GM21825 (cell line): ENCODE data around the gene C20orf204.

Experiments
- ATAC-seq: cut with Tn5 transposase; IDR thresholded peaks from one replicate; pipeline ENCODE4 v1.9.1; 2021; ENCODE audit warnings: mild to moderate bottlenecking, moderate library complexity; ENCODE audit not compliant: unreplicated experiment

Gene C20orf204

GRCh38 chr20:64025826-64026412 is 10.1 kb upstream of the C20orf204 start:
- no peak for ATAC-seq

- no peak for ATAC-seq
These were observed 7.8 kb upstream of the C20orf204 start for GRCh38 chr20:64027981-64028685.

DNA sequence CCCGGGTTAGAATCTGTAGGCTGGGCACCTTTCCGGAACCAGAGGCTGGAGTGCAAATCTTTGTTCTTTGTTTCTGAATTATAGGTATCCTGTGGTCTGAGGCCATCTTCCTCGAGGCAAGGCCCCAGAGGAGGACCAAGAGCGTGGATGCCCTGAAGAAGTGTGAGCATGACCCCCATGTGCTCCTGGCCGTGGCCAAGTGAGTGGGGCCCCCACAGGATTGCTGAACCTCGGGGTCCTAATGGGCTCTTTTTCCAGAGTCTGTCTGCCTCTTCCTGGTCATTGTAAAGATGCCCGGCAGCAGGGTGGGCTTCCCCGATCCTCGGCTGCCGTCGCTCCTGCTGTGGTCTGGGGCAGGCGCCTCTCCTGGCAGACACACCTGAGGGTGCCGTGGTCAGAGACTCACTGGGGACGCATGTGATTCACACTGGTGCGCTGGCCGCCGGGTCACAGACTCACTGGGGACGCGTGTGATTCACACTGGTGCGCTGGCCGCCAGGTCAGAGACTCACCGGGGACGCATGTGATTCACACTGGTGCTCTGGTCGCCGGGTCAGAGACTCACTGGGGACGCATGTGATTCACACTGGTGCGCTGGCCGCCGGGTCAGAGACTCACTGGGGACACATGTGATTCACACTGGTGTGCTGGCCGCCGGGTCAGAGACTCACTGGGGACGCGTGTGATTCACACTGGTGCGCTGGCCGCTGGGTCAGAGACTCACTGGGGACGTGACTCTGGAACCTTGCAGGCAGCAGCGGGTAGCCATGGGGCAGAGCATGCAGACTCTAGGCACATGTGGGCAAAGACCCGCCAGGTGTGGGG is 6.5 kb upstream of the C20orf204 start:
- no peak for ATAC-seq

GRCh38 chr20:64030371-64031134 is 5.4 kb upstream of the C20orf204 start:
- ATAC-seq: no peak

- no peak for ATAC-seq
These were observed 4.1 kb upstream of the C20orf204 start for GRCh38 chr20:64031822-64032314.

DNA sequence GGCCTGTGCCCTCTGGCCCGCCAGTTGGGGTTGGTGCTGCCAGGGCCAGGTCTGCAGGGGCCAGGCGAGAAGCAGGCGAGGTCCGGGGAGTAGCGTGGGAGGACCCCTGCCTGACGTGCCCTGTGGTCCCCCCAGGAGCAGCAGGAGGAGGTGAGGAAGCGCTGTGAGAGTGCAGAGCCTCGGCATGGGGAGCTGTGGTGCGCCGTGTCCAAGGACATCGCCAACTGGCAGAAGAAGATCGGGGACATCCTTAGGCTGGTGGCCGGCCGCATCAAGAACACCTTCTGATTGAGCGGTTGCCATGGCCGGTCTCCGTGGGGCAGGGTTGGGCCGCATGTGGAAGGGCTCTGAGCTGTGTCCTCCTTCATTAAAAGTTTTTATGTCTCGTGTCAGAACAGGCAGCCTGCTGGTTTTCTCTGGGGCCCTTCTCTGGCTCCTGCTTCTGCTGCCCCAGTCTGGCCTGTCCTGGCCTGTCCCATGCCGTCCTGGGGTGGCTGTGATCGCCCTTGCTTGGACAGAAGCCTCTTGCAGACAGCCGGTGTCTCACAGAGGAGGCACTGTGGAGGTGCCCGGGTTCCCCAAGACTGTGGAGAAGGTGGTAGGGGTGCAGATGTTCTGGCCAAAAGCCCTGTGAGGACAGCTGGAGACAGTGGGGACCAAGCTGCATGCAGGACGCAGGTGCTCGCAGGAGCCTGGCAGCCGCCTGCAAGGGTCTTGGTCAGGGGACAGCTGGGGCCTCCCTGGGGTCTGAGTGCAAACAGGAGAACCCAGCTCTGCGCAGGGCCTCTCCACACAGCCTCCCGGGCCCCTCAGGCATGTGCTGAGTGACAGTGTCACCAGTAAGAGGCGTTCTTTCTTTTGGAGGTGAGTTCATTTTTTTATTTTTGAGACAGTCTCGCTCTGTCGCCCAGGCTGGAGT is 3.0 kb upstream of the C20orf204 start:
- ATAC-seq: no peak

DNA sequence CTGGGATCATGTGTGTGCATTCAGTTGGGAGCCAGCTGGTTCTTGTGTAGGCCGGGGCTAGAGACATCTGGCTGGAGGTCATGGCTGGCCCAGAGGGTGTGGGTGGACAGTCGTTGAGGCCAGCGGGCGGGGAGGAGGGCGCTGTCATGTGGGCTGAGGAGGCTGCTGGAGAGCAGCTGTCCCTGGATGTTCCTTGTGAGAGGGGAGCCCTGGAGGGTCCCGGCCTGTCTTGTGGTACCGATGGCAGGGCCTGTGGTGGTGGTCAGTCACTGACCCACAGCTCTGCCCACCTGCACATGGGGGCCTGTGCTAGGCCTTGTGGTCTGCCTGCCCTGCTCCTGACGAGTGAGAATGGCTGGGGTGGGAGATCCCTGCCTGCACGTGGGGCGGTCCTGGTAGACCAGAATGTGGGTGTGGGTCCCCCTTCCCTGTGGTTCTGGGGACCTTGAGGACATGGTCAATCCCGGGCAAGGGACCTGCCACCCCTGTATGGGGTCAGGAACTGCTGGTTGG is 1.9 kb upstream of the C20orf204 start:
- no peak for ATAC-seq

DNA sequence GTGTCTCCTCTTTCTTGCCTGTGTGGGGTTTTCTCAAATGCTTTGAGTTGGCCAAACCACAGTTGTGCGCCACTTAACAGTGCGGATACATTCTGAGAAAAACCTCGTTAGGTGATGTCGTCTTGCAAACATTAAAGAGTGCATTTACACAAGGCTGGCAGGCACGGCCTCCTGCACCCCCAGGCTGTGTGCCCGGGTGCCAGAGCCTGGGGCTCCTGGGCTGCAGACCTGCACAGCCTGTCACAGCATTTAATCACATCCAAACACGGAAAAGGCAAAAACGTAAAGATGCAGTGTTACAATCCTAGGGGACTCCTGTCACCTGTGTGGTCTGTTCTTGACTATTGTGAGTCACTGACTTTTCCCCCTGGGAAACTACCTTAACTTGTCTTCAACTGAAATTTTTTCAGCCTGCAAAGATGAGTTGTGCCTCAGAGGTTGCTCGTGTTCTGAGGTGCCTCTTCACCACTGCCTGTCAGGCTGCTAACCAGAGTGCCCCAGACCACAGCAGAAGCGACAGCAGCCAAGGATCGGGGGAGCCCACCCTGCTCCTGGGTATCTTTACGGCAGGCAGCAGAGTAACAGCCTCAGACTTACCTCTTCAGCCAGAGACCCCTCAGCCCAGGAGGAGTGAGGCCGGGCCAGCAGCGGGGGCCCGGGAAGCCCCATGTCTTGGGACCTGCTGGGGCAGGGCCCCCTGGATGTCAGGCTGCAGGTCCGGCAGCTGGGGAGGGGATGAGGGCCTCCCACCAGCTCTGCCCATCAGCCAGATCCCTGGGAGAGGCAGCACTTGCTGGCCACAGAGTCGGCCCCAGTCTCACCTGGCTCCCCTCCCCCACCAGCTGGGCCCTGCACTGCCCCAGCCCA is 683 bp upstream of the C20orf204 start:
- ATAC-seq: no peak

- no peak for ATAC-seq
These were observed 590 bp downstream of the C20orf204 start for GRCh38 chr20:64036346-64037198.

GRCh38 chr20:64037199-64037497 is 1.2 kb downstream of the C20orf204 start:
- ATAC-seq: no peak

GRCh38 chr20:64037498-64038213 is 1.7 kb downstream of the C20orf204 start:
- ATAC-seq: no peak

GRCh38 chr20:64038224-64038564 is 2.2 kb downstream of the C20orf204 start:
- peak; percentile 18 for ATAC-seq

DNA sequence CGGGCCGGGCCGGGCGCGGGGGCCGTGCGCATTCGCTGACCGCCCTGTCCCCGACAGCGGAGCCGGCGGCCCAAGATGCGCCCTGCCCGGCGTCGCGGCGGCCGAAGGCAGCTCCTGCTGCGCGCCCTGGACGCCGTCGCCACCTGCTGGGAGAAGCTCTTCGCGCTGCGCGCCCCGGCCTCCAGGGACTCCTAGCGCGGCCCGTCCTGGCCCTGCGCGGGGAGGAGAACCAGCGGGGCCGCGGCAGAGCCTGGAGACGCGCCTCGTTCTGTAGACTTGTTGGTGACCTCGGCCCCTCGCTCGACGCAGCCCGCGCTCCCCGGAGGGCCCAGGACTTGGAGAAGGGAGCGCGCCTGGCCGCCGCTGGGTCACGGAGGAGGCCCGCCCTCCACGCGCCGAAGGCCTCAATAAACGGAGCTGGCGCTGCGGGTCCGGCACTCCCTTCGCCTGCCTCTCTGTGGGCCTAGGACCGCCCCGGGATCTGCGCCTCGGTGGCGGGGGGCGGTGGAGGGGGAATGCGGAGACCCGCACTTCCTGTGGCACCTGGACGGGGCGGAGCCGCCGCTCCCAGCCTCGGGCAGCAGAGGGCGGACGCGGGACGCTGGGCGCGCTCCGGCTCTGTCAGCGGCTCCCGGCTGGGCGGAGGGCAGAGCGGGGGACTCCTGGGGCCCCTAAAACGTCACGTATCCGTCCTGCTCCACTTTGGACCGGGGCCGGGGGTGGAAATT is 2.7 kb downstream of the C20orf204 start:
- peak; percentile 40 for ATAC-seq

DNA sequence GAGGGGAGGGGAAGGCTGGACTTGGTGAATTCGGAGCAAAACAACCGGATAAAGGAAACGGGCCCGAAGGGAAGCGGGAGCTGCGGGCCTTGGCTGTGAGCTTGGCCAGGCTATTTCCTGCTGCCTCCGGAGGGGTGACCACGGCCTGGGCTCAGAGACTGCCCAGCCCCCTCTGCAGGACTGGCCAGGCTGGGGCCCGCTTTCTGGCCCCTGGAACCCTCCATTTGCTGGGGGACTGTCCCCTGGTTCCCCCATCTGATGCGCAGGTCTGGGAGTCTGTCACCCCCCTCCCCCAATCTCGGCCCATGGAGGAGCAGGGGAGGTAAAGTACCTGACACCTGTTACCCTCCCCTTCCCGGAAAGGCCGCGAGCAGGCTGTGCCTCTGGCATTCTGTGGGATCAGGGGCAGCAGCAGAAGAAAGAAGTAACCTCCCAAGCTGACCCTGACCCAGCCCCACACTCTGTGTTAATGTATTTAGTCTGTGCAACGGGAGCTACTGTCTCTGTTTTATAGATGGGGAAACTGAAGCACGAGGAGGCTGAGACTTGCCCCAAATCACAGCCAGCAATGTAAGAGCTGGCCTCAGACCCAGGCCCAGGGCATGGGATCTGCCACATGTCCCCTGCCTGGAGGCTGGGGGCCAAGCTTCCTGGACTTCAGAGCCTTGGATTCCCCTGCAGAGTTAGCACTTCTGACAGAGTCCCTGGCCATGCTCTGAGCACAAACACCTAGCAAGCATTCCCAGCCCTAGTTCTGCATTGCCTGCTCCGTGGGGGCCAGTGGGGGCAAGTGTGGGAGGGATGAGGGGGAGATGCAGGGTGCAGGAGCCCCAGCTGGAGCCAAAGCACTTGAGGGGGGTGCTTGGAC is 3.5 kb downstream of the C20orf204 start:
- ATAC-seq: no peak

GRCh38 chr20:64040231-64041039 is 4.5 kb downstream of the C20orf204 start:
- ATAC-seq: no peak
